Panc1 (cell line): ENCODE data around the gene PPP2R3B. TPM values are rescaled to one million over a fixed set of nuclear protein-coding genes. Genes with fewer than 3 reads are reported as not detected.

Source experiments
- ATAC-seq: fragments of 200-7000 bp; cut with Tn5 transposase; 2 replicates; pipeline ENCODE4 v1.9.1; 2020; ENCODE audit warnings: mild to moderate bottlenecking, moderate library complexity
- BruUV-seq: library from RNA; stranded (reverse); fragments of 400-500 nt; replicated peaks from 2 replicates; lab custom pipeline; 2021; lab: Mats Ljungman, UMichigan
- CTCF ChIA-PET: fragments of 300-600 bp; sonication (Branson Sonifier 250); formaldehyde crosslinking; loops from one replicate; lab custom pipeline; 2022; ENCODE audit warnings: antibody characterized with exemption; lab: Charles Lee
- POLR2A ChIA-PET: fragments of 300-600 bp; sonication (Branson Sonifier 250); formaldehyde crosslinking; loops from one replicate; lab custom pipeline; 2022; ENCODE audit warnings: antibody characterized with exemption; lab: Charles Lee
- DNase-seq: peaks from one replicate; pipeline ENCODE4 v3.0.0-alpha.2; 2010; ENCODE audit warnings: low read depth, low spot score
- H3K27ac ChIP-seq: 2 replicates; pipeline ENCODE4 v1.5.1; 2011; ENCODE audit warnings: mild to moderate bottlenecking, low read length, inconsistent platforms
- H3K27me3 ChIP-seq: fragments of 200-500 bp; sonication (Bioruptor generic); 2 replicates; pipeline ENCODE4 v1.6.0; 2014; ENCODE audit warnings: low read length, inconsistent platforms; ENCODE audit not compliant: control insufficient read depth, insufficient read depth
- H3K36me3 ChIP-seq: fragments of 200-500 bp; sonication (Bioruptor generic); 2 replicates; pipeline ENCODE4 v1.5.1; 2014; ENCODE audit warnings: inconsistent platforms, mild to moderate bottlenecking, low read length, moderate library complexity; ENCODE audit not compliant: control insufficient read depth, insufficient read depth
- H3K4me1 ChIP-seq: 2 replicates; pipeline ENCODE4 v1.5.1; 2011; ENCODE audit warnings: inconsistent platforms, mild to moderate bottlenecking, low read length, moderate library complexity; ENCODE audit not compliant: control insufficient read depth, insufficient read depth
- H3K4me3 ChIP-seq, 2 experiments: 2 replicates each; pipeline ENCODE4 v1.5.1; 2011 to 2012; ENCODE audit warnings: low read depth in 2 of 2, low read length in 2 of 2, mild to moderate bottlenecking in 2 of 2, inconsistent platforms in 1 of 2, moderate library complexity in 1 of 2
- H3K9me3 ChIP-seq: fragments of 200-500 bp; sonication (Bioruptor generic); 2 replicates; pipeline ENCODE4 v1.5.1; 2014; ENCODE audit warnings: low read depth, mild to moderate bottlenecking, inconsistent platforms, low read length, moderate library complexity; ENCODE audit not compliant: control insufficient read depth, insufficient read depth
- CTCF ChIP-seq: fragments of 450-650 bp; IDR thresholded peaks from 2 replicates; pipeline ENCODE4 v1.5.1; 2017; ENCODE audit warnings: mild to moderate bottlenecking
- POLR2AphosphoS5 ChIP-seq: IDR thresholded peaks from 2 replicates; pipeline ENCODE4 v1.6.1; 2012; ENCODE audit warnings: mild to moderate bottlenecking, low read depth, low read length, moderate library complexity
- REST ChIP-seq, 2 experiments: IDR thresholded peaks; 2 replicates each; pipeline ENCODE4 v1.6.1; 2011 to 2012; ENCODE audit warnings: low read depth in 2 of 2, control low read depth in 1 of 2, low read length in 1 of 2, mild to moderate bottlenecking in 1 of 2, moderate library complexity in 1 of 2; ENCODE audit not compliant: insufficient read depth in 1 of 2
- SIN3A ChIP-seq: IDR thresholded peaks from 2 replicates; pipeline ENCODE4 v1.6.1; 2012; ENCODE audit warnings: low read depth, mild to moderate bottlenecking, low read length, moderate library complexity, borderline replicate concordance; ENCODE audit not compliant: insufficient read depth
- in situ Hi-C: cut with HindIII; loops from 2 replicates; pipeline ENCODE4 v1.10.0; 2016; ENCODE audit warnings: low sequenced_read_pairs, low pct_unique_long_range_greater_than_20kb
- intact Hi-C: fragments of 100-400 bp; cut with micrococcal nuclease; formaldehyde crosslinking; loops from one replicate; pipeline ENCODE4 v1.10.0; 2022; ENCODE audit not compliant: unreplicated experiment
- total RNA-seq: library from RNA; stranded (reverse); gene quantifications from one replicate; pipeline ENCODE4 v1.2.1, GENCODE V29; 2021; ENCODE audit not compliant: unreplicated experiment

PPP2R3B gene
- total RNA-seq, 1 experiment from 2014 or later: 19.2 TPM

GRCh38 chrX:421646-422391 is 35.1 kb upstream of the PPP2R3B start:
- TF ChIP-seq CTCF (no peak), REST (IDR thresholded peaks at IDR 0.05; ENCODE audit: insufficient read depth in 1 of 2, low read depth in 2 of 2, low read length in 1 of 2) (no peak), POLR2AphosphoS5 (no peak)
- intact Hi-C loops: no loop called here
- no TSS peak for BruUV-seq
- no peak overlapping the region for H3K4me3 ChIP-seq
- peaks cover 2% of the 10 kb centered on the region; the same call in 1 of the 2 replicates for H3K27me3 ChIP-seq
- DNase-seq (no peak), ATAC-seq (no peak)
- ChIA-PET POLR2A (no interaction called here), CTCF (no interaction called here)
- no peak overlapping the region for H3K27ac ChIP-seq
- no peaks in the 10 kb centered on the region for H3K4me1 ChIP-seq
- no peaks in the 10 kb centered on the region for H3K36me3 ChIP-seq
- in situ Hi-C loops: no loop called here
- H3K9me3 ChIP-seq: no peaks in the 10 kb centered on the region

- CTCF ChIA-PET: no interaction called here
Observed at GRCh38 chrX:420496-421223, 34.0 kb upstream of the PPP2R3B start.

More at GRCh38 chrX:420496-421223, 34.0 kb upstream of the PPP2R3B start:
- BruUV-seq: no TSS peak
- H3K4me1 ChIP-seq: no peaks in the 10 kb centered on the region
- no peaks in the 10 kb centered on the region for H3K27me3 ChIP-seq
- H3K36me3 ChIP-seq: no peaks in the 10 kb centered on the region
- TF ChIP-seq SIN3A: no peak
- no peak overlapping the region for H3K4me3 ChIP-seq
- POLR2A ChIA-PET: no interaction called here
- H3K9me3 ChIP-seq: no peaks in the 10 kb centered on the region
- in situ Hi-C loops (no loop called here), intact Hi-C loops (no loop called here)
- DNase-seq: no peak
- no peak for ATAC-seq
- no peak overlapping the region for H3K27ac ChIP-seq
